Gastroesophageal sphincter (tissue), 3 donors: Measurements from ENCODE around the gene KCTD16.

ENCODE experiments used
- CTCF ChIP-seq, 4 experiments: fragments of 200-600 bp in 2 of 4; fragments of 450-650 bp in 2 of 4; sonication (generic) in 1 of 4; IDR thresholded peaks; one replicate each; pipeline ENCODE4 v1.5.1; 2017 to 2019; ENCODE audit warnings: antibody characterized with exemption in 4 of 4, mild to moderate bottlenecking in 2 of 4, moderate library complexity in 2 of 4
- POLR2A ChIP-seq, 2 donors: fragments of 450-650 bp; IDR thresholded peaks; one replicate each; pipeline ENCODE4 v1.6.1; 2017; ENCODE audit warnings: antibody characterized with exemption in 2 of 2, mild to moderate bottlenecking in 2 of 2, moderate library complexity in 1 of 2
- POLR2AphosphoS5 ChIP-seq: sonication (generic); formaldehyde crosslinking; IDR thresholded peaks from one replicate; pipeline ENCODE4 v1.6.1; 2017; ENCODE audit warnings: antibody characterized with exemption

GRCh38 chr5:144276034-144276822, 105.6 kb downstream of the KCTD16 start:
- TF ChIP-seq CTCF (IDR thresholded peaks at IDR 0.05) (no peak), POLR2AphosphoS5 (no peak), POLR2A (IDR thresholded peaks at IDR 0.05) (no peak)
